H1 (cell line): ENCODE measurements around the gene PRX. TPM values are rescaled to one million over a fixed set of nuclear protein-coding genes. Genes with fewer than 3 reads are reported as not detected.
A peak's percentile ranks its signal among the peaks of the same experiment; 100 is the strongest.

Experiments
- CTCF ChIA-PET: fragments of 300-600 bp; sonication (Branson Sonifier 250); formaldehyde crosslinking; loops from one replicate; lab custom pipeline; 2021; ENCODE audit not compliant: partially characterized antibody; lab: Charles Lee
- POLR2A ChIA-PET: fragments of 300-600 bp; sonication (Branson Sonifier 250); formaldehyde crosslinking; loops from one replicate; lab custom pipeline; 2021; ENCODE audit warnings: inconsistent platforms; ENCODE audit not compliant: partially characterized antibody; lab: Charles Lee
- DNase-seq, 2 experiments: peaks; one replicate each; pipeline versions ENCODE4 v3.0.0 to v3.0.0-alpha.2; 2010 to 2022; ENCODE audit warnings: low spot score in 2 of 2, low read depth in 1 of 2, mixed read lengths in 1 of 2
- FAIRE-seq: peaks from 2 replicates; lab custom pipeline; 2011; peaks lifted over from hg19 to GRCh38; lab: Jason Lieb, UNC
- H2AFZ ChIP-seq: 2 replicates; pipeline ENCODE4 v1.8.1; 2012; ENCODE audit warnings: low read length, inconsistent platforms
- H2AK5ac ChIP-seq: 2 replicates; pipeline ENCODE4 v1.6.1; 2013; ENCODE audit warnings: low read depth, low read length
- H2BK120ac ChIP-seq: replicated peaks from 2 replicates; pipeline ENCODE3; 2013; ENCODE audit warnings: low read depth, low read length, inconsistent platforms
- H2BK12ac ChIP-seq: 2 replicates; pipeline ENCODE4 v1.6.1; 2013; ENCODE audit warnings: low read depth, low read length
- H2BK15ac ChIP-seq: 2 replicates; pipeline ENCODE4 v1.6.1; 2013; ENCODE audit warnings: low read length
- H2BK20ac ChIP-seq: 2 replicates; pipeline ENCODE4 v1.6.1; 2013; ENCODE audit warnings: low read length
- H2BK5ac ChIP-seq: 2 replicates; pipeline ENCODE4 v1.6.1; 2013; ENCODE audit warnings: low read depth, low read length
- H3K14ac ChIP-seq: 2 replicates; pipeline ENCODE4 v1.6.1; 2013; ENCODE audit warnings: inconsistent platforms; ENCODE audit not compliant: insufficient read length
- H3K18ac ChIP-seq: 2 replicates; pipeline ENCODE4 v1.6.1; 2013; ENCODE audit warnings: low read length; ENCODE audit errors: extremely low read depth
- H3K23ac ChIP-seq: 2 replicates; pipeline ENCODE4 v1.6.1; 2013; ENCODE audit warnings: inconsistent platforms; ENCODE audit not compliant: insufficient read length
- H3K23me2 ChIP-seq: 2 replicates; pipeline ENCODE4 v1.6.1; 2013; ENCODE audit warnings: low read depth, low read length
- H3K27ac ChIP-seq: 2 replicates; pipeline ENCODE4 v1.6.1; 2011; ENCODE audit warnings: low read depth, low read length, inconsistent platforms
- H3K27me3 ChIP-seq, 4 experiments: replicated peaks in 1 of 4; 1 replicate in 1 of 4; 2 replicates in 3 of 4; pipeline versions ENCODE4 v1.6.1 to v1.8.1; 2011 to 2013; ENCODE audit warnings: low read length in 3 of 4, mild to moderate bottlenecking in 3 of 4, inconsistent platforms in 2 of 4, mixed read lengths in 2 of 4, moderate library complexity in 1 of 4; ENCODE audit not compliant: control insufficient read depth in 3 of 4, insufficient read depth in 3 of 4; ENCODE audit errors: extremely low read depth in 1 of 4
- H3K36me3 ChIP-seq, 4 experiments: 2 replicates each; pipeline versions ENCODE4 v1.6.1 to v1.8.1; 2011 to 2013; ENCODE audit warnings: mild to moderate bottlenecking in 4 of 4, low read length in 3 of 4, moderate library complexity in 2 of 4, control low read depth in 1 of 4, inconsistent platforms in 1 of 4; ENCODE audit not compliant: insufficient read depth in 4 of 4, control insufficient read depth in 2 of 4
- H3K4ac ChIP-seq: replicated peaks from 2 replicates; pipeline ENCODE3; 2013; ENCODE audit warnings: low read length, low read depth, mixed read lengths, inconsistent platforms; ENCODE audit not compliant: insufficient read length
- H3K4me1 ChIP-seq, 4 experiments: replicated peaks in 1 of 4; 1 replicate in 1 of 4; 2 replicates in 3 of 4; pipeline versions ENCODE4 v1.6.1 to v1.8.1; 2011 to 2013; ENCODE audit warnings: low read length in 3 of 4, inconsistent platforms in 2 of 4, mixed read lengths in 1 of 4; ENCODE audit not compliant: insufficient read depth in 4 of 4, control insufficient read depth in 3 of 4
- H3K4me2 ChIP-seq, 2 experiments: 2 replicates each; pipeline versions ENCODE4 v1.6.1 to v1.8.1; 2011 to 2013; ENCODE audit warnings: low read depth in 2 of 2, low read length in 2 of 2, control low read depth in 1 of 2, inconsistent platforms in 1 of 2, mild to moderate bottlenecking in 1 of 2; ENCODE audit not compliant: insufficient read depth in 1 of 2
- H3K4me3 ChIP-seq, 4 experiments: fragments of 200-600, 300-600 bp in 1 of 4; sonication (generic), shearing (Covaris generic), sonication (Bioruptor Twin) in 1 of 4; 2 replicates each; pipeline versions ENCODE4 v1.5.1 to v1.8.1; 2011 to 2016; ENCODE audit warnings: low read length in 4 of 4, low read depth in 3 of 4, control low read depth in 2 of 4, inconsistent platforms in 2 of 4, mild to moderate bottlenecking in 2 of 4, mixed read lengths in 1 of 4, moderate library complexity in 1 of 4; ENCODE audit not compliant: insufficient read depth in 2 of 4; ENCODE audit errors: extremely low read depth in 1 of 4
- H3K56ac ChIP-seq: replicated peaks from 2 replicates; pipeline ENCODE3; 2013; ENCODE audit warnings: low read depth, mild to moderate bottlenecking, mixed read lengths, low read length, inconsistent platforms; ENCODE audit not compliant: insufficient read length
- H3K79me1 ChIP-seq: 2 replicates; pipeline ENCODE4 v1.6.1; 2013; ENCODE audit warnings: low read depth, low read length, control low read depth
- H3K79me2 ChIP-seq, 2 experiments: 2 replicates each; pipeline versions ENCODE4 v1.6.1 to v1.8.1; 2012 to 2013; ENCODE audit warnings: low read length in 2 of 2, mild to moderate bottlenecking in 2 of 2, inconsistent platforms in 1 of 2; ENCODE audit not compliant: insufficient read depth in 2 of 2, control insufficient read depth in 1 of 2
- H3K9ac ChIP-seq, 4 experiments: replicated peaks in 1 of 4; 1 replicate in 1 of 4; 2 replicates in 3 of 4; pipeline versions ENCODE4 v1.6.1 to v1.8.1; 2011 to 2013; ENCODE audit warnings: low read depth in 3 of 4, low read length in 3 of 4, control low read depth in 2 of 4, mild to moderate bottlenecking in 2 of 4, moderate library complexity in 2 of 4, inconsistent platforms in 1 of 4; ENCODE audit errors: extremely low read depth in 1 of 4
- H3K9me3 ChIP-seq, 2 experiments: 2 replicates each; pipeline versions ENCODE4 v1.6.1 to v1.8.1; 2012 to 2013; ENCODE audit warnings: mild to moderate bottlenecking in 2 of 2, moderate library complexity in 2 of 2, control low read depth in 1 of 2, inconsistent platforms in 1 of 2, low read depth in 1 of 2, low read length in 1 of 2, mixed read lengths in 1 of 2; ENCODE audit not compliant: insufficient read depth in 2 of 2
- H4K20me1 ChIP-seq, 2 experiments: replicated peaks in 1 of 2; 2 replicates each; pipeline versions ENCODE3 to v1.8.1; 2011 to 2013; ENCODE audit warnings: inconsistent platforms in 2 of 2, low read length in 2 of 2, mild to moderate bottlenecking in 1 of 2; ENCODE audit not compliant: insufficient read depth in 2 of 2, control insufficient read depth in 1 of 2
- H4K5ac ChIP-seq: 2 replicates; pipeline ENCODE4 v1.6.1; 2013; ENCODE audit warnings: low read length, low read depth, mixed read lengths, inconsistent platforms; ENCODE audit not compliant: insufficient read length
- H4K8ac ChIP-seq: 2 replicates; pipeline ENCODE4 v1.8.0; 2013; ENCODE audit warnings: mild to moderate bottlenecking, moderate library complexity, low read length, inconsistent platforms; ENCODE audit not compliant: insufficient read depth; ENCODE audit errors: extremely low read depth
- H4K91ac ChIP-seq: replicated peaks from 2 replicates; pipeline ENCODE3; 2013; ENCODE audit warnings: low read length, mixed read lengths, inconsistent platforms; ENCODE audit not compliant: insufficient read length
- ASH2L ChIP-seq: fragments of 200-600, 300-600 bp; sonication (generic); IDR thresholded peaks from one replicate; pipeline ENCODE4 v1.7.1; 2017; ENCODE audit warnings: low read length
- CHD2 ChIP-seq: IDR thresholded peaks from 2 replicates; pipeline ENCODE4 v1.6.1; 2012; ENCODE audit warnings: low read length, improper control_type of control experiment
- FOSL1 ChIP-seq: IDR thresholded peaks from 2 replicates; pipeline ENCODE4 v1.6.1; 2011; ENCODE audit warnings: mild to moderate bottlenecking, low read depth, low read length, moderate library complexity; ENCODE audit not compliant: insufficient read depth
- HDAC6 ChIP-seq: IDR thresholded peaks from one replicate; pipeline ENCODE4 v1.7.1; 2012; ENCODE audit warnings: low read depth, mild to moderate bottlenecking, inconsistent platforms, low read length, moderate library complexity
- MAFK ChIP-seq: IDR thresholded peaks from 2 replicates; pipeline ENCODE4 v1.6.1; 2012; ENCODE audit warnings: low read depth, mild to moderate bottlenecking, improper control_type of control experiment, low read length
- POLR2A ChIP-seq, 2 experiments: IDR thresholded peaks; 1 replicate in 1 of 2; 2 replicates in 1 of 2; pipeline ENCODE4 v1.6.1; 2011; ENCODE audit warnings: low read depth in 2 of 2, low read length in 2 of 2, mild to moderate bottlenecking in 2 of 2; ENCODE audit errors: control extremely low read depth in 1 of 2
- POLR2AphosphoS5 ChIP-seq: IDR thresholded peaks from 2 replicates; pipeline ENCODE4 v1.6.1; 2011; ENCODE audit warnings: low read depth, low read length
- RAD21 ChIP-seq, 2 experiments: IDR thresholded peaks in 1 of 2; conservative IDR thresholded peaks in 1 of 2; 2 replicates each; pipeline ENCODE4 v1.6.1; 2011; ENCODE audit warnings: low read depth in 2 of 2, low read length in 2 of 2, improper control_type of control experiment in 1 of 2, inconsistent platforms in 1 of 2, mild to moderate bottlenecking in 1 of 2, moderate library complexity in 1 of 2
- RNF2 ChIP-seq: fragments of 200-900, 300-1000 bp; sonication (generic); IDR thresholded peaks from 2 replicates; pipeline ENCODE4 v1.7.1; 2016; ENCODE audit warnings: borderline replicate concordance, low read depth, mild to moderate bottlenecking, antibody characterized with exemption, low read length; ENCODE audit not compliant: poor library complexity, severe bottlenecking; ENCODE audit errors: missing control alignments
- SIX5 ChIP-seq: IDR thresholded peaks from 2 replicates; pipeline ENCODE4 v1.6.1; 2011; ENCODE audit warnings: mild to moderate bottlenecking, low read depth, low read length
- SP1 ChIP-seq: IDR thresholded peaks from 2 replicates; pipeline ENCODE4 v1.6.1; 2011; ENCODE audit warnings: low read depth, low read length
- SP4 ChIP-seq: IDR thresholded peaks from 2 replicates; pipeline ENCODE4 v1.6.1; 2012; ENCODE audit warnings: low read length, inconsistent platforms
- TEAD4 ChIP-seq: IDR thresholded peaks from 2 replicates; pipeline ENCODE4 v1.6.1; 2012; ENCODE audit warnings: low read depth, low read length, inconsistent platforms, mixed read lengths
- WGBS, 2 experiments: shearing (Covaris generic) in 1 of 2; methylation state at CpG; one replicate each; pipeline versions ENCODE4 v1.1.6 to v1.1.7; 2013 to 2015; ENCODE audit warnings: low lambda C conversion rate in 2 of 2, mixed read lengths in 2 of 2, inconsistent platforms in 1 of 2, low coverage in 1 of 2, missing lambda C conversion rate in 1 of 2; ENCODE audit not compliant: insufficient replicate concordance in 2 of 2, insufficient coverage in 1 of 2, insufficient read length in 1 of 2; ENCODE audit errors: extremely low coverage in 1 of 2, missing lambda C conversion rate in 1 of 2; 5-methylcytosine and 5-hydroxymethylcytosine counted together
- polyA plus RNA-seq, 7 experiments: library from polyadenylated mRNA; depleted of rRNA in 3 of 7; stranded (reverse) in 5 of 7; unstranded in 2 of 7; fragments of >200 nt in 5 of 7; fragments of 200-250 nt in 2 of 7; gene quantifications; 1 replicate in 5 of 7; 2 replicates in 1 of 7; 4 replicates in 1 of 7; pipeline versions ENCODE4 v1.2.1 to v1.2.3, GENCODE V29; 2011 to 2013; ENCODE audit warnings: missing spikeins in 2 of 7, mixed read lengths in 2 of 7
- total RNA-seq: library from RNA; stranded (reverse); fragmentation: NEBNext Ultra II Directional; extraction: Animal tissue kit (Norgen Biotek cat#: 25700); gene quantifications from 2 replicates; pipeline ENCODE4 v1.2.1, GENCODE V29; 2021

The PRX gene
- total and polyA plus RNA-seq, 2 of the 8 experiments (the other 6 are each of a cell fraction or from before 2014, with no cell fraction given) = 2.8 to 5.8 TPM

- POLR2A ChIA-PET = interaction anchor here (1.3 to 4.7 kb wide), 6 partner anchors 9 to 28 kb away, joined by 3 to 18 read pairs (median 7); partner anchors contain the start of gene SERTAD1
- no peak for TF ChIP-seq RNF2
- TF ChIP-seq MAFK = no peak
- TF ChIP-seq HDAC6 = no peak
- TF ChIP-seq POLR2A (IDR thresholded peaks at IDR 0.05; ENCODE audit: control extremely low read depth in 1 of 2, low read depth in 2 of 2, low read length in 2 of 2) = no peak
- no peak for TF ChIP-seq SIX5
- TF ChIP-seq FOSL1 = no peak
- TF ChIP-seq POLR2AphosphoS5 = no peak
- no peak for TF ChIP-seq SP1
- no peak for TF ChIP-seq TEAD4
- TF ChIP-seq RAD21 (IDR thresholded peaks at IDR 0.05 in 1 of 2, conservative IDR thresholded peaks at IDR 0.05 in 1 of 2; ENCODE audit: low read depth in 2 of 2, low read length in 2 of 2) = no peak
- no peak for TF ChIP-seq SP4
- no peak for TF ChIP-seq ASH2L
- TF ChIP-seq CHD2 = no peak
These were observed 3.9 kb upstream of the PRX start for GRCh38 chr19:40416918-40417642.

More at GRCh38 chr19:40416918-40417642, 3.9 kb upstream of the PRX start:
- Histone ChIP-seq H3K79me1 (no peaks in the 10 kb centered on the region), H3K36me3 (no peaks in the 10 kb centered on the region), H2AK5ac (no peak overlapping the region), H3K27me3 (no peaks in the 10 kb centered on the region; a peak in 1 of 7 replicates), H4K91ac (peak overlapping the region; percentile 75), H3K79me2 (no peaks in the 10 kb centered on the region), H2BK120ac (no peak overlapping the region), H3K9ac (no peak overlapping the region), H4K20me1 (no peaks in the 10 kb centered on the region), H2BK12ac (0 out of 2 replicates have a peak overlapping the region, but pooled peaks have one; percentile 75), H2AFZ (no peak overlapping the region), H3K23ac (no peak overlapping the region), H3K56ac (no peak overlapping the region), H3K9me3 (no peaks in the 10 kb centered on the region), H3K27ac (no peak overlapping the region), H3K14ac (no peak overlapping the region), H2BK15ac (peak overlapping the region; percentile 72; the same call in 1 of the 2 replicates), H2BK20ac (no peak overlapping the region), H4K5ac (no peak overlapping the region), H2BK5ac (peak overlapping the region; percentile 78; the same call in 1 of the 2 replicates), H3K18ac (no peak overlapping the region; the same call in 1 of the 2 replicates), H3K4ac (no peak overlapping the region), H3K4me3 (no peak overlapping the region), H3K23me2 (peaks cover 3% of the 10 kb centered on the region; the same call in 1 of the 2 replicates), H3K4me2 (no peak overlapping the region), H3K4me1 (peaks cover 4 to 18% (median 9%) of the 10 kb centered on the region in 4 experiments), H4K8ac (peak overlapping the region; percentile 26; the same call in 1 of the 2 replicates)
- FAIRE-seq (no peak), DNase-seq (no peak)
- 76% methylated on average over 11 of the region's 16 CpGs; no CpG with 5 or more reads in 1 of the 2 experiments for WGBS, 2 experiments
- CTCF ChIA-PET = interaction anchor here (0.7 to 4.4 kb wide), 10 partner anchors 8 to 125 kb away, joined by 3 to 41 read pairs (median 4); no protein-coding TSS in a partner anchor
